HepG2 (cell line): ENCODE measurements around the gene PPARA. TPM values are rescaled to one million over a fixed set of nuclear protein-coding genes. Genes with fewer than 3 reads are reported as not detected.

Experiments
- ATAC-seq: fragments of 200-7000 bp; cut with Tn5 transposase; 3 replicates; pipeline ENCODE4 v1.9.1; 2020; ENCODE audit warnings: mild to moderate bottlenecking, moderate library complexity
- BruUV-seq: library from RNA; stranded (reverse); fragments of 400-500 nt; replicated peaks from 2 replicates; lab custom pipeline; 2021; lab: Mats Ljungman, UMichigan
- CTCF ChIA-PET: fragments of 300-600 bp; formaldehyde crosslinking; extraction: SDS; loops from one replicate; lab custom pipeline; 2021; ENCODE audit warnings: low total read pairs, inconsistent platforms, low intra/inter-chr PET ratio; lab: Yijun Ruan, JAX
- POLR2A ChIA-PET: fragments of 350-600 bp; sonication (Branson Sonifier 250); formaldehyde crosslinking; loops from one replicate; lab custom pipeline; 2020; ENCODE audit warnings: antibody characterized with exemption, inconsistent platforms; lab: Yijun Ruan, JAX
- DNase-seq: peaks from one replicate; pipeline ENCODE4 v3.0.0-alpha.2; 2015; ENCODE audit warnings: low spot score
- FAIRE-seq: peaks from 3 replicates; lab custom pipeline; 2011; peaks lifted over from hg19 to GRCh38; lab: Jason Lieb, UNC
- H2AFZ ChIP-seq: one replicate; pipeline ENCODE4 v1.6.1; 2011; ENCODE audit warnings: low read length, inconsistent platforms
- H3K27ac ChIP-seq: fragments of 300-600 bp; 3 replicates; pipeline ENCODE4 v1.8.0; 2011; ENCODE audit warnings: mixed run types, mild to moderate bottlenecking, mixed read lengths, low read length, inconsistent platforms; ENCODE audit not compliant: insufficient read depth; ENCODE audit errors: extremely low read length
- H3K27me3 ChIP-seq, 2 experiments: fragments of 200-600 bp in 1 of 2; 2 replicates in 1 of 2; 3 replicates in 1 of 2; pipeline versions ENCODE4 v1.6.0 to v1.8.0; 2011; ENCODE audit warnings: low read length in 2 of 2, mild to moderate bottlenecking in 2 of 2, moderate library complexity in 2 of 2, inconsistent platforms in 1 of 2; ENCODE audit not compliant: insufficient read depth in 2 of 2, control insufficient read depth in 1 of 2
- H3K36me3 ChIP-seq, 2 experiments: fragments of 200-600 bp in 1 of 2; replicated peaks in 1 of 2; 2 replicates in 1 of 2; 3 replicates in 1 of 2; pipeline versions ENCODE4 v1.5.1 to v1.8.0; 2011; ENCODE audit warnings: low read length in 2 of 2, inconsistent platforms in 1 of 2; ENCODE audit not compliant: insufficient read depth in 2 of 2, control insufficient read depth in 1 of 2
- H3K4me1 ChIP-seq: 2 replicates; pipeline ENCODE4 v1.5.1; 2012; ENCODE audit warnings: low read length, inconsistent platforms; ENCODE audit not compliant: insufficient read depth
- H3K4me2 ChIP-seq: 2 replicates; pipeline ENCODE4 v1.6.0; 2011; ENCODE audit warnings: low read depth, low read length, inconsistent platforms
- H3K4me3 ChIP-seq, 3 experiments: fragments of 200-600 bp in 1 of 3; sonication (generic), shearing (Covaris generic) in 1 of 3; replicated peaks in 1 of 3; 2 replicates each; pipeline ENCODE4 v1.5.1; 2011 to 2016; ENCODE audit warnings: low read length in 3 of 3, inconsistent platforms in 2 of 3, low read depth in 2 of 3, mild to moderate bottlenecking in 2 of 3, control low read depth in 1 of 3, mixed read lengths in 1 of 3; ENCODE audit not compliant: insufficient read depth in 1 of 3
- H3K79me2 ChIP-seq: one replicate; pipeline ENCODE4 v1.6.1; 2011; ENCODE audit warnings: low read length, inconsistent platforms; ENCODE audit not compliant: insufficient read depth
- H3K9ac ChIP-seq: 2 replicates; pipeline ENCODE4 v1.6.0; 2011; ENCODE audit warnings: mild to moderate bottlenecking, low read depth, low read length, inconsistent platforms; ENCODE audit not compliant: insufficient read depth
- H3K9me3 ChIP-seq: 2 replicates; pipeline ENCODE4 v1.5.1; 2012; ENCODE audit warnings: mild to moderate bottlenecking, low read length
- H4K20me1 ChIP-seq: 2 replicates; pipeline ENCODE4 v1.6.0; 2011; ENCODE audit warnings: inconsistent platforms, mild to moderate bottlenecking, low read length, moderate library complexity; ENCODE audit not compliant: insufficient read depth
- ARNT2 ChIP-seq: sonication (generic); formaldehyde crosslinking; IDR thresholded peaks from 2 replicates; pipeline ENCODE4 v1.8.0; 2022; ENCODE audit warnings: mild to moderate bottlenecking, low read depth, missing genetic modification reagents, moderate library complexity
- ELF4 ChIP-seq: sonication (generic); formaldehyde crosslinking; IDR thresholded peaks from 2 replicates; pipeline ENCODE4 v1.5.0; 2020; ENCODE audit warnings: missing genetic modification reagents, mild to moderate bottlenecking, moderate library complexity, borderline replicate concordance
- FOXP1 ChIP-seq, 2 experiments: fragments of 450-650 bp in 1 of 2; IDR thresholded peaks; 2 replicates each; pipeline ENCODE4 v1.6.1; 2017 to 2018; ENCODE audit warnings: antibody characterized with exemption in 1 of 2
- GTF3A ChIP-seq: sonication (generic); formaldehyde crosslinking; conservative IDR thresholded peaks from 2 replicates; pipeline ENCODE4 v1.4.0; 2020; ENCODE audit warnings: mild to moderate bottlenecking, missing genetic modification reagents
- MXD1 ChIP-seq: sonication (generic); formaldehyde crosslinking; IDR thresholded peaks from 2 replicates; pipeline ENCODE4 v1.4.0; 2020; ENCODE audit warnings: mild to moderate bottlenecking, missing genetic modification reagents
- NCOA5 ChIP-seq: sonication (generic); formaldehyde crosslinking; IDR thresholded peaks from 2 replicates; pipeline ENCODE4 v1.4.0; 2020; ENCODE audit warnings: missing genetic modification reagents
- SMAD3 ChIP-seq: sonication (generic); formaldehyde crosslinking; IDR thresholded peaks from 2 replicates; pipeline ENCODE4 v1.4.0; 2020; ENCODE audit warnings: missing genetic modification reagents
- SMARCE1 ChIP-seq: fragments of 450-650 bp; IDR thresholded peaks from 2 replicates; pipeline ENCODE4 v1.6.1; 2017; ENCODE audit warnings: borderline replicate concordance
- YEATS2 ChIP-seq: sonication (generic); formaldehyde crosslinking; IDR thresholded peaks from 2 replicates; pipeline ENCODE4 v1.4.0; 2020; ENCODE audit warnings: missing genetic modification reagents, borderline replicate concordance
- ZBTB14 ChIP-seq: sonication (generic); formaldehyde crosslinking; IDR thresholded peaks from 2 replicates; pipeline ENCODE4 v1.4.0; 2020; ENCODE audit warnings: missing genetic modification reagents
- ZNF274 ChIP-seq: sonication (generic); formaldehyde crosslinking; IDR thresholded peaks from 2 replicates; pipeline ENCODE4 v1.5.1; 2020; ENCODE audit warnings: mild to moderate bottlenecking, missing genetic modification reagents
- ZNF33B ChIP-seq: sonication (generic); formaldehyde crosslinking; IDR thresholded peaks from 2 replicates; pipeline ENCODE4 v1.5.1; 2020; ENCODE audit warnings: mild to moderate bottlenecking, missing genetic modification reagents
- ZNF773 ChIP-seq: sonication (generic); formaldehyde crosslinking; IDR thresholded peaks from 2 replicates; pipeline ENCODE4 v1.4.0; 2020; ENCODE audit warnings: missing genetic modification reagents, borderline replicate concordance
- WGBS: methylation state at CpG from one replicate; pipeline ENCODE4 v1.1.6; 2017; ENCODE audit warnings: low lambda C conversion rate; 5-methylcytosine and 5-hydroxymethylcytosine counted together
- in situ Hi-C: cut with HindIII; loops from 2 replicates; pipeline ENCODE4 v1.10.0; 2017; ENCODE audit warnings: low pct_unique_long_range_greater_than_20kb; ENCODE audit not compliant: extremely low pct_ligation_motif_present
- intact Hi-C: fragments of 100-400 bp; cut with micrococcal nuclease; formaldehyde crosslinking; loops from one replicate; pipeline ENCODE4 v1.10.0; 2022; ENCODE audit not compliant: unreplicated experiment
- polyA plus RNA-seq, 8 experiments: library from polyadenylated mRNA; depleted of rRNA in 3 of 8; stranded (reverse) in 7 of 8; unstranded in 1 of 8; fragments of >200 nt; fragmentation: Illumina TruSeq in 4 of 8; extraction: Trizol in 4 of 8; gene quantifications; 2 replicates each; pipeline versions ENCODE4 v1.2.1 to v1.2.3, GENCODE V29; 2011 to 2016; ENCODE audit warnings: low read depth in 4 of 8, missing spikeins in 1 of 8, mixed read lengths in 1 of 8; ENCODE audit not compliant: insufficient read depth in 1 of 8
- total RNA-seq, 5 experiments: library from RNA; depleted of rRNA; stranded (reverse); fragments of >200 nt; fragmentation: Illumina TruSeq; extraction: Trizol; gene quantifications; 2 replicates each; pipeline ENCODE4 v1.2.3, GENCODE V29; 2016; ENCODE audit warnings: low read depth in 1 of 5
- TF ChIP-seq, protein P1 (sequence below): sonication (generic); formaldehyde crosslinking; IDR thresholded peaks from 2 replicates; pipeline ENCODE4 v1.4.0; 2020; ENCODE audit warnings: missing genetic modification reagents
- TF ChIP-seq, protein P2 (sequence below): IDR thresholded peaks from 2 replicates; pipeline ENCODE4 v1.6.1; 2016; ENCODE audit warnings: low read depth, missing genetic modification reagents, missing compliant biosample characterization

PPARA gene
- total and polyA plus RNA-seq, 2 of the 13 experiments (the other 11 are each of a cell fraction or from before 2014, with no cell fraction given): 18.2 to 24.7 TPM

DNA sequence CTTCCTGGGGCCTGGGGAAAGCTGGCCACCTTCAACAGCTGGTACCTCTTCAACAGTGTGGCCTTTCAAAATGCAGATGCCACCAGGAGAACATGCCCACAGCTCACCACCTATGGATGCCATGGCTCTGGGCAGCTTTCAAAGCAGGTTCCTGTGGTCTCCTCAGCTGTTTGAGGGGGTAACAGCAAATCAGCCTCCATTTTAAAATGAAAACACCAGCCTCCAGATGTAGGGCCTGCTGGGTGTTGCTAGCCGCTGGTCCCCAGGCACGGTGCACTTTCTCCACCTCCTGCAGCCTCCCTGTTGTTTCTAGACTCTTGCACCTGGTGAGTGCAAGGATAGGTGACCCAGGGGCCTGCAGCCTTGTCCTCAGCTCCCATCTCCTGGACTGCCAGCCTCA is 89.7 kb downstream of the PPARA start (continued):
- TF ChIP-seq YEATS2 (CRISPR knock-in tag): no peak
- TF ChIP-seq SMAD3: no peak
- TF ChIP-seq ZNF773 (CRISPR knock-in tag): no peak
- TF ChIP-seq GTF3A (CRISPR knock-in tag): no peak
- TF ChIP-seq ARNT2 (CRISPR knock-in tag): no peak
- TF ChIP-seq ZNF33B (CRISPR knock-in tag): no peak

DNA sequence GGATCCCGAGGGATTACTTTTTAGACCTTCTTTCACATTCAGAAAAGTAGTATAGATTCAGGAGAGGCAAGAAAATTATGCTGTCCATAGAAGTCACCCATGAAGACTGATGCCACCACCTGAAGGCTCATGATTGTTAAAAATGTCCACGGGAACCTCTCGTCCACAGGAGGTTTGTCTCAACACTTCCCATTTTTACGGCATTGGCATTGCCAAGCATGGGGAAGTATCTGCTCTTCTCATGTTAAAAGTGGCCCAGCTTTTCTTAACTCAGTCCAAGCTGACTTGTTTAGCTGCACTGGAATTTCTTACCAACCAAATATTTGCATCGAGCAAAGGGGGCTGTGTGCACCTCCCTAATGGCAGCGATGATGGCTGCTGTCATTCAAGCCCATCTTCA is 90.2 kb downstream of the PPARA start:
- intact Hi-C loops: no loop called here
- POLR2A ChIA-PET: no interaction called here

More for the DNA sequence above, 90.2 kb downstream of the PPARA start:
- H3K4me2 ChIP-seq: no peak overlapping the region
- TF ChIP-seq NCOA5 (CRISPR knock-in tag) (no peak), SMARCE1 (no peak), ZBTB14 (CRISPR knock-in tag) (no peak), MXD1 (CRISPR knock-in tag) (no peak), ELF4 (CRISPR knock-in tag) (no peak), ZNF274 (CRISPR knock-in tag) (no peak), FOXP1 (IDR thresholded peaks at IDR 0.05) (no peak), FOXP1 (CRISPR knock-in tag; IDR thresholded peaks at IDR 0.05) (no peak)
- TF ChIP-seq, protein P1, sequence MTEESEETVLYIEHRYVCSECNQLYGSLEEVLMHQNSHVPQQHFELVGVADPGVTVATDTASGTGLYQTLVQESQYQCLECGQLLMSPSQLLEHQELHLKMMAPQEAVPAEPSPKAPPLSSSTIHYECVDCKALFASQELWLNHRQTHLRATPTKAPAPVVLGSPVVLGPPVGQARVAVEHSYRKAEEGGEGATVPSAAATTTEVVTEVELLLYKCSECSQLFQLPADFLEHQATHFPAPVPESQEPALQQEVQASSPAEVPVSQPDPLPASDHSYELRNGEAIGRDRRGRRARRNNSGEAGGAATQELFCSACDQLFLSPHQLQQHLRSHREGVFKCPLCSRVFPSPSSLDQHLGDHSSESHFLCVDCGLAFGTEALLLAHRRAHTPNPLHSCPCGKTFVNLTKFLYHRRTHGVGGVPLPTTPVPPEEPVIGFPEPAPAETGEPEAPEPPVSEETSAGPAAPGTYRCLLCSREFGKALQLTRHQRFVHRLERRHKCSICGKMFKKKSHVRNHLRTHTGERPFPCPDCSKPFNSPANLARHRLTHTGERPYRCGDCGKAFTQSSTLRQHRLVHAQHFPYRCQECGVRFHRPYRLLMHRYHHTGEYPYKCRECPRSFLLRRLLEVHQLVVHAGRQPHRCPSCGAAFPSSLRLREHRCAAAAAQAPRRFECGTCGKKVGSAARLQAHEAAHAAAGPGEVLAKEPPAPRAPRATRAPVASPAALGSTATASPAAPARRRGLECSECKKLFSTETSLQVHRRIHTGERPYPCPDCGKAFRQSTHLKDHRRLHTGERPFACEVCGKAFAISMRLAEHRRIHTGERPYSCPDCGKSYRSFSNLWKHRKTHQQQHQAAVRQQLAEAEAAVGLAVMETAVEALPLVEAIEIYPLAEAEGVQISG (CRISPR knock-in tag): no peak
- TF ChIP-seq, protein P2, sequence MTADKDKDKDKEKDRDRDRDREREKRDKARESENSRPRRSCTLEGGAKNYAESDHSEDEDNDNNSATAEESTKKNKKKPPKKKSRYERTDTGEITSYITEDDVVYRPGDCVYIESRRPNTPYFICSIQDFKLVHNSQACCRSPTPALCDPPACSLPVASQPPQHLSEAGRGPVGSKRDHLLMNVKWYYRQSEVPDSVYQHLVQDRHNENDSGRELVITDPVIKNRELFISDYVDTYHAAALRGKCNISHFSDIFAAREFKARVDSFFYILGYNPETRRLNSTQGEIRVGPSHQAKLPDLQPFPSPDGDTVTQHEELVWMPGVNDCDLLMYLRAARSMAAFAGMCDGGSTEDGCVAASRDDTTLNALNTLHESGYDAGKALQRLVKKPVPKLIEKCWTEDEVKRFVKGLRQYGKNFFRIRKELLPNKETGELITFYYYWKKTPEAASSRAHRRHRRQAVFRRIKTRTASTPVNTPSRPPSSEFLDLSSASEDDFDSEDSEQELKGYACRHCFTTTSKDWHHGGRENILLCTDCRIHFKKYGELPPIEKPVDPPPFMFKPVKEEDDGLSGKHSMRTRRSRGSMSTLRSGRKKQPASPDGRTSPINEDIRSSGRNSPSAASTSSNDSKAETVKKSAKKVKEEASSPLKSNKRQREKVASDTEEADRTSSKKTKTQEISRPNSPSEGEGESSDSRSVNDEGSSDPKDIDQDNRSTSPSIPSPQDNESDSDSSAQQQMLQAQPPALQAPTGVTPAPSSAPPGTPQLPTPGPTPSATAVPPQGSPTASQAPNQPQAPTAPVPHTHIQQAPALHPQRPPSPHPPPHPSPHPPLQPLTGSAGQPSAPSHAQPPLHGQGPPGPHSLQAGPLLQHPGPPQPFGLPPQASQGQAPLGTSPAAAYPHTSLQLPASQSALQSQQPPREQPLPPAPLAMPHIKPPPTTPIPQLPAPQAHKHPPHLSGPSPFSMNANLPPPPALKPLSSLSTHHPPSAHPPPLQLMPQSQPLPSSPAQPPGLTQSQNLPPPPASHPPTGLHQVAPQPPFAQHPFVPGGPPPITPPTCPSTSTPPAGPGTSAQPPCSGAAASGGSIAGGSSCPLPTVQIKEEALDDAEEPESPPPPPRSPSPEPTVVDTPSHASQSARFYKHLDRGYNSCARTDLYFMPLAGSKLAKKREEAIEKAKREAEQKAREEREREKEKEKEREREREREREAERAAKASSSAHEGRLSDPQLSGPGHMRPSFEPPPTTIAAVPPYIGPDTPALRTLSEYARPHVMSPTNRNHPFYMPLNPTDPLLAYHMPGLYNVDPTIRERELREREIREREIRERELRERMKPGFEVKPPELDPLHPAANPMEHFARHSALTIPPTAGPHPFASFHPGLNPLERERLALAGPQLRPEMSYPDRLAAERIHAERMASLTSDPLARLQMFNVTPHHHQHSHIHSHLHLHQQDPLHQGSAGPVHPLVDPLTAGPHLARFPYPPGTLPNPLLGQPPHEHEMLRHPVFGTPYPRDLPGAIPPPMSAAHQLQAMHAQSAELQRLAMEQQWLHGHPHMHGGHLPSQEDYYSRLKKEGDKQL (CRISPR knock-in tag): no peak
- H3K36me3 ChIP-seq: peaks cover 4 to 23% of the 10 kb centered on the region in 2 experiments; a peak in 4 of 5 replicates
- H2AFZ ChIP-seq: no peak overlapping the region
- H3K4me1 ChIP-seq: peaks cover 14% of the 10 kb centered on the region
- no peak for DNase-seq
- H3K27me3 ChIP-seq: no peaks in the 10 kb centered on the region
- no peak overlapping the region for H3K4me3 ChIP-seq
- H3K9ac ChIP-seq: no peak overlapping the region
- H4K20me1 ChIP-seq: no peaks in the 10 kb centered on the region
- H3K79me2 ChIP-seq: no peaks in the 10 kb centered on the region
- no TSS peak for BruUV-seq
- no peak overlapping the region for H3K27ac ChIP-seq
- CTCF ChIA-PET: no interaction called here
- 83% methylated on average over 6 of the region's 6 CpGs for WGBS
- ATAC-seq: no peak
- in situ Hi-C loops: no loop called here
- FAIRE-seq: no peak
- no peaks in the 10 kb centered on the region for H3K9me3 ChIP-seq
